Nasal cavity respiratory epithelium epithelial cell of viscerocranial mucosa (primary cell): ENCODE data around the gene SUPT4H1. TPM values are rescaled to one million over a fixed set of nuclear protein-coding genes. Genes with fewer than 3 reads are reported as not detected.

Experiments
- total RNA-seq: library from RNA; depleted of rRNA; stranded (reverse); fragments of >200 nt; gene quantifications from 2 replicates; pipeline ENCODE4 v1.2.3, GENCODE V29; 2014

SUPT4H1 gene
- 30.9 and 42.0 TPM in 2 replicates for total RNA-seq

DNA sequence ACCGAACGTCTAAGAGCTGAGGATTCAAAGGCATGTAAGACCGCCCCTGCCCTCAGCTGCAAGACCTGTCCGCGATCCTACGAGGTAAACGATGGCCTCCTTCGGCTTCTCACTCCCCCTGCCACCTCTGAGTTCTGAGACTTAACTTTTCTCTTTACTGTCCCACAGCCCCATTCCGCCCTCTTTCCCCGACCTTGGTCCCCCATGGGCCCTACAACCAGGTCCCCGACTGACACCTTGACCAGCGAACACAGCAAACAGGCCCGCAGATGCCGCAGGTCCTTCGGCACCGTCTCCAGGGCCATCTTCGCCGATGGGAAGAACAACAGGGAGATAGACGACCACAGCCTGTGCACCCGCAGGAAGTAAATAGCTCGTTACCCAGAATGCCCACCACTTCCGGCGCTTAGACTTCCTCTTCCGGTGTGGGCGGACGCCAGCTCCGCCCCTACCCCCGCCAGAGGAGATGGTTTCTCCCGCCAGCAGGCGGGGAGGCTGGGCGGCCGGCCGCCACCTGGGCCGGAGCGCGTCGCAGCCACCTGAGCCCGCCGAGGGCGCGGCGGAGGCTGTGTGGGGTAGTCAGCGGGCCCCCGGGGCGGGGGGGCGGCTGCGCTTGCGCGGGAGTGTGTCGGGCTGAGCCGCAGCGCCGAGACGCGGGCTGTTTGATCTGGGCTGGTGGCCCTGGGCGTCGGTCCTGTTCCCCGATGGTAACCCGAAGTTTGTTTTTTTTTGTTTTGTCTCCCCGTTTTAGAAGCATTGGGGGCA lies at the start of gene SUPT4H1:
Gene SUPT4H1, minus strand, starts transcription at position 371 of the 765 bp plus-strand sequence. Its CDS starts 66 bp downstream, at position 305.

DNA sequence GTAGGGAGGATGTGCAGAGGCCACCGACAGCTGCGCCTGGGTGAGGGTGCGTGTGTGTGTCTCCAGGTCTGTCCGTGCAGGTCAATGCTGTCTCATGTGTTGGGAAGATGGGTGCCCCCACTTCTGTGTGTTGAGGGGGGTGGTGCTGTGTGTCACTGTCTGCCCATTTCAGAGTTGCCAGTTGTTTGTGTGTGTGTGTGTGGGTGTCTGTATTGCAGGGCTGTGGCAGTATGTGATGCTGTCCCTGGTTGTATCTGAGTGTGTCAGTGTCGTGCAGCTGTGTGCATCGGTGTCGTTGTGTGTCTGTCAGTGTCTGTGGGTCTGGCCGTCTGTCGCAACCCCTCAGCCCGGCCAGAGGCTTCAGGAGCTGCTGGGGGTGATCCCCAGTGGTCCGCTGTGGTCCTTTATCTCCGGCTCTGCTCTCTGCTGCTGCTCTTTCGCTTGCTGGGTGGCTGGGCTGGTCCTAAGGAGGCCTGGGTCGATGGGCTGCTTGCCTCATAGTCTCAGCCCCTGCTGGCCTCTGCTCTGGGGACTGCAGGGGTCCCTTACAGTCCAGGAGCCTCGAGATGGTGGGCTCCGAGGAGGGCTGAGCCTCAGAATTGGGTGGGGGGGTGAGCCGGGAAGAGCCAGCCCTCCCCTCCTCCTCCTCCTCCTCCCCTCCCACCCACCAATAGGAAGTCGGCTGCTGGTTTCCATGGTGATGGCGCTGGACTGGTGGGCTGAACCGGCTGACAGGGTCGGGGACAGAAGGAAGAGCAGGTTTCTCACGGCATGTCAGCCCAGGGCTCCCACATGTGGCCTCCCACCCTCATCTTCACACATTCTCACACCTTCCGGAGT lies 23.6 kb downstream of the SUPT4H1 start, which contains the start of gene TSPOAP1:
Gene TSPOAP1, minus strand, starts transcription at position 601 of the 840 bp plus-strand sequence. CDS start 875 bp downstream, outside the sequence.

Other genes with a start within 250 kb of the SUPT4H1 start
- gene OR4D1, start 203.8 kb downstream of the SUPT4H1 start, total RNA-seq: not detected in 2 replicates
- not detected in 2 replicates for gene OR4D2, start 185.2 kb downstream of the SUPT4H1 start, total RNA-seq
- gene EPX, start 159.5 kb downstream of the SUPT4H1 start, total RNA-seq: not detected in 2 replicates
- 10.6 and 11.5 TPM in 2 replicates for gene MKS1, start 132.9 kb downstream of the SUPT4H1 start, total RNA-seq
- under 0.01 and 0.21 TPM in 2 replicates for gene LPO, start 113.6 kb downstream of the SUPT4H1 start, total RNA-seq
- gene MPO, start 71.3 kb downstream of the SUPT4H1 start, total RNA-seq: not detected in 2 replicates
- under 0.01 and 0.93 TPM in 2 replicates for gene TSPOAP1, start 23.4 kb downstream of the SUPT4H1 start, total RNA-seq
- gene RNF43, start 65.3 kb upstream of the SUPT4H1 start, total RNA-seq: 10.3 and 16.3 TPM in 2 replicates
- not detected in 2 replicates for gene HSF5, start 136.2 kb upstream of the SUPT4H1 start, total RNA-seq
- 46.1 and 52.3 TPM in 2 replicates for gene MTMR4, start 162.4 kb upstream of the SUPT4H1 start, total RNA-seq